ENCODE results near the gene TNKS1BP1. TPM values are rescaled to one million over a fixed set of nuclear protein-coding genes. Genes with fewer than 3 reads are reported as not detected.

Gene TNKS1BP1
- total and polyA plus RNA-seq, 8 donors: 59.4 to 238 (median 119) TPM

- Histone ChIP-seq H3K27ac (no peak overlapping the region), H3K4me3 (no peak overlapping the region), H3K9me3 (peaks cover 4 to 10% (median 8%) of the 10 kb centered on the region in 4 donors), H3K27me3 (peaks cover 0 to 11% (median 0%) of the 10 kb centered on the region in 3 donors), H3K4me1 (peaks cover 0 to 5% (median 0%) of the 10 kb centered on the region in 4 donors), H3K36me3 (no peaks in the 10 kb centered on the region)
- no peak for DNase-seq
- TF ChIP-seq CTCF (IDR thresholded peaks at IDR 0.05) (no peak), EP300 (IDR thresholded peaks at IDR 0.05) (no peak)
- intact Hi-C loops (cut with DNase I; ENCODE audit: low total_unique reads): no loop called here
Measured at GRCh38 chr11:57256119-57256518, 68.6 kb downstream of the TNKS1BP1 start.

- no peaks in the 10 kb centered on the region for H3K36me3 ChIP-seq
- peaks cover 4 to 10% (median 8%) of the 10 kb centered on the region in 4 donors for H3K9me3 ChIP-seq
- no peak overlapping the region for H3K4me3 ChIP-seq
- no peak for DNase-seq
- intact Hi-C loops (cut with DNase I; ENCODE audit: low total_unique reads): no loop called here
- TF ChIP-seq POLR2AphosphoS5 (IDR thresholded peaks at IDR 0.05): no peak
- TF ChIP-seq CTCF (IDR thresholded peaks at IDR 0.05): no peak
- TF ChIP-seq EP300 (IDR thresholded peaks at IDR 0.05): no peak
- no peak for TF ChIP-seq POLR2A (IDR thresholded peaks at IDR 0.05)
- peaks cover 0 to 11% (median 0%) of the 10 kb centered on the region in 3 donors for H3K27me3 ChIP-seq
- no peak overlapping the region for H3K27ac ChIP-seq
- whole genome bisulfite sequencing, 5 donors: 25 to 45% (median 41%) methylated on average over 1 of the region's 1 CpG
- H3K4me1 ChIP-seq: peaks cover 0 to 5% (median 0%) of the 10 kb centered on the region in 4 donors
Measured at GRCh38 chr11:57255618-57256017, 69.1 kb downstream of the TNKS1BP1 start.

GRCh38 chr11:57254631-57255030 is 70.1 kb downstream of the TNKS1BP1 start:
- Histone ChIP-seq H3K27me3 (peaks cover 0 to 11% (median 0%) of the 10 kb centered on the region in 3 donors), H3K27ac (no peak overlapping the region), H3K36me3 (no peaks in the 10 kb centered on the region), H3K4me1 (peaks cover 0 to 5% (median 0%) of the 10 kb centered on the region in 4 donors), H3K9me3 (peaks cover 4 to 10% (median 8%) of the 10 kb centered on the region in 4 donors), H3K4me3 (no peak overlapping the region)
- no peak for DNase-seq
- no peak for TF ChIP-seq POLR2A (IDR thresholded peaks at IDR 0.05)
- no peak for TF ChIP-seq EP300 (IDR thresholded peaks at IDR 0.05)
- TF ChIP-seq POLR2AphosphoS5 (IDR thresholded peaks at IDR 0.05): no peak
- no peak for TF ChIP-seq CTCF (IDR thresholded peaks at IDR 0.05)
- intact Hi-C loops (cut with DNase I; ENCODE audit: low total_unique reads): no loop called here

- Histone ChIP-seq H3K36me3 (no peaks in the 10 kb centered on the region), H3K9me3 (peaks cover 0 to 3% (median 2%) of the 10 kb centered on the region in 4 donors), H3K27me3 (peaks cover 0 to 11% (median 0%) of the 10 kb centered on the region in 3 donors), H3K27ac (no peak overlapping the region), H3K4me3 (no peak overlapping the region), H3K4me1 (peaks cover 0 to 12% (median 0%) of the 10 kb centered on the region in 4 donors)
- 25 to 53% (median 39%) methylated on average over 5 of the region's 5 CpGs for WGBS, 5 donors
- no peak for TF ChIP-seq EP300 (IDR thresholded peaks at IDR 0.05)
- no peak for TF ChIP-seq CTCF (IDR thresholded peaks at IDR 0.05)
- no peak for TF ChIP-seq POLR2AphosphoS5 (IDR thresholded peaks at IDR 0.05)
- no peak for TF ChIP-seq POLR2A (IDR thresholded peaks at IDR 0.05)
- peak in 1 of 2 donors; percentile 68 for DNase-seq
- intact Hi-C loops (cut with DNase I; ENCODE audit: low total_unique reads): no loop called here
Measured at GRCh38 chr11:57251491-57252104, 73.2 kb downstream of the TNKS1BP1 start.
